Measurements from ENCODE around the gene PNPLA2.

PNPLA2 gene

GRCh38 chr11:823441-824291 lies 5.0 kb downstream of the PNPLA2 start:
- no peak overlapping the region for H3K4me3 ChIP-seq (IDR thresholded peaks at IDR 0.05; ENCODE audit: insufficient read depth, low read depth, low read length)
- no peaks in the 10 kb centered on the region for H3K36me3 ChIP-seq (ENCODE audit: insufficient read depth)
- no peak overlapping the region for H3K4me2 ChIP-seq
- peaks cover 32% of the 10 kb centered on the region for H3K4me1 ChIP-seq (ENCODE audit: low read depth, poor library complexity, severe bottlenecking)
- peaks cover 6% of the 10 kb centered on the region; the same call in 1 of the 2 replicates for H3K27me3 ChIP-seq (ENCODE audit: insufficient read depth, low read depth)
- H3K79me2 ChIP-seq (ENCODE audit: insufficient read depth, low read depth), result no peaks in the 10 kb centered on the region; the same call in 1 of the 2 replicates
- H2AFZ ChIP-seq (ENCODE audit: low read depth), result no peak overlapping the region
- no peak for TF ChIP-seq CTCF (conservative IDR thresholded peaks at IDR 0.05; ENCODE audit: low read depth, low read length)
- no peak overlapping the region for H3K9ac ChIP-seq
- no peak overlapping the region for H3K27ac ChIP-seq
- H4K20me1 ChIP-seq (ENCODE audit: insufficient read depth), result no peaks in the 10 kb centered on the region

- Histone ChIP-seq H3K4me1 (ENCODE audit: low read depth, poor library complexity, severe bottlenecking) (peaks cover 39% of the 10 kb centered on the region), H3K36me3 (ENCODE audit: insufficient read depth) (no peaks in the 10 kb centered on the region), H3K4me3 (IDR thresholded peaks at IDR 0.05; ENCODE audit: insufficient read depth, low read depth, low read length) (no peak overlapping the region), H3K79me2 (ENCODE audit: insufficient read depth, low read depth) (no peaks in the 10 kb centered on the region; the same call in 1 of the 2 replicates), H3K27me3 (ENCODE audit: insufficient read depth, low read depth) (peaks cover 13% of the 10 kb centered on the region), H3K9ac (no peak overlapping the region), H3K27ac (no peak overlapping the region), H4K20me1 (ENCODE audit: insufficient read depth) (no peaks in the 10 kb centered on the region), H3K4me2 (no peak overlapping the region), H2AFZ (ENCODE audit: low read depth) (no peak overlapping the region)
- TF ChIP-seq CTCF (conservative IDR thresholded peaks at IDR 0.05; ENCODE audit: low read depth, low read length), result no peak
Measured at GRCh38 chr11:824292-824880, 5.7 kb downstream of the PNPLA2 start.

- Histone ChIP-seq H3K36me3 (ENCODE audit: insufficient read depth) (no peaks in the 10 kb centered on the region), H3K27ac (no peak overlapping the region), H3K4me1 (ENCODE audit: low read depth, poor library complexity, severe bottlenecking) (peaks cover 45% of the 10 kb centered on the region), H3K79me2 (ENCODE audit: insufficient read depth, low read depth) (no peaks in the 10 kb centered on the region; the same call in 1 of the 2 replicates), H3K4me2 (no peak overlapping the region), H3K27me3 (ENCODE audit: insufficient read depth, low read depth) (peaks cover 18% of the 10 kb centered on the region), H2AFZ (ENCODE audit: low read depth) (no peak overlapping the region), H3K9ac (no peak overlapping the region), H3K4me3 (IDR thresholded peaks at IDR 0.05; ENCODE audit: insufficient read depth, low read depth, low read length) (no peak overlapping the region), H4K20me1 (ENCODE audit: insufficient read depth) (no peaks in the 10 kb centered on the region)
- TF ChIP-seq CTCF (conservative IDR thresholded peaks at IDR 0.05; ENCODE audit: low read depth, low read length), result no peak
Measured at GRCh38 chr11:824942-825341, 6.2 kb downstream of the PNPLA2 start.

- Histone ChIP-seq H3K27me3 (ENCODE audit: insufficient read depth, low read depth) (peaks cover 23% of the 10 kb centered on the region), H2AFZ (ENCODE audit: low read depth) (no peak overlapping the region), H3K27ac (no peak overlapping the region), H3K9ac (no peak overlapping the region), H3K79me2 (ENCODE audit: insufficient read depth, low read depth) (no peaks in the 10 kb centered on the region; the same call in 1 of the 2 replicates), H4K20me1 (ENCODE audit: insufficient read depth) (no peaks in the 10 kb centered on the region), H3K4me1 (ENCODE audit: low read depth, poor library complexity, severe bottlenecking) (peaks cover 48% of the 10 kb centered on the region), H3K36me3 (ENCODE audit: insufficient read depth) (no peaks in the 10 kb centered on the region), H3K4me3 (IDR thresholded peaks at IDR 0.05; ENCODE audit: insufficient read depth, low read depth, low read length) (no peak overlapping the region), H3K4me2 (no peak overlapping the region)
- TF ChIP-seq CTCF (conservative IDR thresholded peaks at IDR 0.05; ENCODE audit: low read depth, low read length), result no peak
Measured at GRCh38 chr11:825366-826226, 6.9 kb downstream of the PNPLA2 start.

Measured in KMS-11 (cell line).